ENCODE results near the gene FLG2.
A peak's percentile ranks its signal among the peaks of the same experiment; 100 is the strongest.
"Not testable (repeated sequence)": the region's sequence is repeated elsewhere in the genome, so short reads cannot be mapped to it uniquely, and the experiment has no call there.

FLG2 gene

GRCh38 chr1:152359906-152360305 is at the start of gene FLG2:
Gene FLG2, minus strand, starts transcription at chr1:152360006. Its CDS starts 1,122 bp downstream, at chr1:152358884.
- DNase-seq: no peak

GRCh38 chr1:152408664-152409063 is 48.9 kb upstream of the FLG2 start:
- no peak for DNase-seq

- no peak for DNase-seq
These were observed 39.2 kb upstream of the FLG2 start for GRCh38 chr1:152398812-152399698.

GRCh38 chr1:152397474-152397873 is 37.7 kb upstream of the FLG2 start:
- DNase-seq: no peak

GRCh38 chr1:152394151-152394550 is 34.3 kb upstream of the FLG2 start:
- DNase-seq: no peak

GRCh38 chr1:152392909-152393308 is 33.1 kb upstream of the FLG2 start:
- DNase-seq: no peak

GRCh38 chr1:152388889-152389288 is 29.1 kb upstream of the FLG2 start:
- DNase-seq: no peak

GRCh38 chr1:152386940-152387339 is 27.1 kb upstream of the FLG2 start:
- DNase-seq: no peak

- no peak for DNase-seq
These were observed 21.1 kb upstream of the FLG2 start for GRCh38 chr1:152380932-152381331.

GRCh38 chr1:152374451-152374850 is 14.6 kb upstream of the FLG2 start:
- no peak for DNase-seq

GRCh38 chr1:152372672-152373071 is 12.9 kb upstream of the FLG2 start:
- no peak for DNase-seq

- no peak for DNase-seq
These were observed 7.6 kb upstream of the FLG2 start for GRCh38 chr1:152367436-152367835.

GRCh38 chr1:152356736-152357135 is 3.1 kb downstream of the FLG2 start:
- no peak for DNase-seq

GRCh38 chr1:152349611-152350010 is 10.2 kb downstream of the FLG2 start:
- DNase-seq: no peak

GRCh38 chr1:152348447-152348846 is 11.4 kb downstream of the FLG2 start:
- no peak for DNase-seq

GRCh38 chr1:152347116-152347728 is 12.6 kb downstream of the FLG2 start:
- peak; percentile 23 for DNase-seq

- no peak for DNase-seq
These were observed 15.4 kb downstream of the FLG2 start for GRCh38 chr1:152344438-152344837.

- no peak for DNase-seq
These were observed 16.8 kb downstream of the FLG2 start for GRCh38 chr1:152343006-152343405.

- DNase-seq: no peak
These were observed 24.4 kb downstream of the FLG2 start for GRCh38 chr1:152335399-152335798.

GRCh38 chr1:152328801-152329391 is 30.9 kb downstream of the FLG2 start:
- DNase-seq: no peak

- DNase-seq: no peak
These were observed 34.7 kb downstream of the FLG2 start, which contains the start of gene FLG for GRCh38 chr1:152325111-152325510. Gene FLG, minus strand, starts transcription at chr1:152325239. Its CDS starts 9,783 bp downstream, at chr1:152315456.

- DNase-seq: no peak
These were observed 45.8 kb downstream of the FLG2 start for GRCh38 chr1:152313970-152314369.

GRCh38 chr1:152313319-152313801 is 46.4 kb downstream of the FLG2 start:
- DNase-seq: no peak

GRCh38 chr1:152312169-152312568 is 47.6 kb downstream of the FLG2 start:
- not testable (repeated sequence) for DNase-seq

Measured in KG1 (cell line).